ENCODE results near the gene FSTL3. TPM values are rescaled to one million over a fixed set of nuclear protein-coding genes. Genes with fewer than 3 reads are reported as not detected.
A peak's percentile ranks its signal among the peaks of the same experiment; 100 is the strongest.

The FSTL3 gene
- polyA plus RNA-seq, 1 of the 3 experiments (the other 2 are of a cell fraction): 64.4 TPM

- no peak for TF ChIP-seq PBX3 (IDR thresholded peaks at IDR 0.05)
- no peak for TF ChIP-seq FOXM1 (IDR thresholded peaks at IDR 0.05; ENCODE audit: low read depth)
- no peak for TF ChIP-seq CTCF (IDR thresholded peaks at IDR 0.05)
- TF ChIP-seq USF1 (IDR thresholded peaks at IDR 0.05; ENCODE audit: borderline replicate concordance, low read depth): no peak
- no peak for TF ChIP-seq SMC3 (IDR thresholded peaks at IDR 0.05; ENCODE audit: low read depth, low read length)
These were observed 1.0 kb downstream of the FSTL3 start (continued) for GRCh38 chr19:677201-677600.

- 80% methylated on average over 11 of the region's 22 CpGs for WGBS (ENCODE audit: low lambda C conversion rate)
- H3K4me2 ChIP-seq: peak overlapping the region; percentile 89
- peaks cover 10% of the 10 kb centered on the region for H3F3A ChIP-seq (replicated peaks; ENCODE audit: insufficient read depth)
- H3K4me1 ChIP-seq (ENCODE audit: control insufficient read depth in 1 of 2, insufficient read depth in 2 of 2, low read depth in 1 of 2, low read length in 1 of 2): peaks cover 8 to 33% of the 10 kb centered on the region in 2 experiments; a peak in 3 of 4 replicates
- no peak for DNase-seq
- H3K27ac ChIP-seq (ENCODE audit: low read depth in 2 of 2, low read length in 1 of 2): peak overlapping the region in 1 of 2 experiments; percentile 44; a peak in 2 of 4 replicates
- H3K4me3 ChIP-seq (ENCODE audit: low read depth in 2 of 2, low read length in 1 of 2): no peak overlapping the region
- H3K79me2 ChIP-seq (ENCODE audit: insufficient read depth): peaks cover 26% of the 10 kb centered on the region
- H3K36me3 ChIP-seq (replicated peaks in 1 of 2; ENCODE audit: control insufficient read depth in 1 of 2, insufficient read depth in 2 of 2, low read length in 1 of 2): peaks cover 0 to 3% of the 10 kb centered on the region in 2 experiments
- H3K9me2 ChIP-seq: no peaks in the 10 kb centered on the region
- H3K9ac ChIP-seq: peak overlapping the region; percentile 7; the same call in 1 of the 2 replicates
- H4K20me1 ChIP-seq (ENCODE audit: insufficient read depth): no peaks in the 10 kb centered on the region
- ChIA-PET CTCF (interaction anchor here (0.6 to 6.0 kb wide), 6 partner anchors 26 to 92 kb away, joined by 3 to 33 read pairs (median 4); no protein-coding TSS in a partner anchor), POLR2A (no interaction called here)
- no peaks in the 10 kb centered on the region for H3K27me3 ChIP-seq (ENCODE audit: insufficient read depth)
- no peaks in the 10 kb centered on the region for H3K9me3 ChIP-seq
- H2AFZ ChIP-seq (ENCODE audit: low read depth): no peak overlapping the region
- TF ChIP-seq FOXJ3 (CRISPR knock-in tag; IDR thresholded peaks at IDR 0.05): no peak
- no peak for TF ChIP-seq RAD21 (IDR thresholded peaks at IDR 0.05; ENCODE audit: low read length)
- no peak for TF ChIP-seq CTCF (IDR thresholded peaks at IDR 0.05)
- no peak for TF ChIP-seq TEAD4 (IDR thresholded peaks at IDR 0.05; ENCODE audit: borderline replicate concordance, insufficient read depth)
- TF ChIP-seq RCOR1 (IDR thresholded peaks at IDR 0.05; ENCODE audit: low read length): no peak
- no peak for TF ChIP-seq RFX5 (IDR thresholded peaks at IDR 0.05; ENCODE audit: low read length)
- TF ChIP-seq IRF3 (IDR thresholded peaks at IDR 0.05; ENCODE audit: low read depth, low read length): no peak
- TF ChIP-seq YY1 (IDR thresholded peaks at IDR 0.05; ENCODE audit: low read depth): no peak
- TF ChIP-seq NFIC (IDR thresholded peaks at IDR 0.05; ENCODE audit: borderline replicate concordance): no peak
- no peak for TF ChIP-seq CHD2 (IDR thresholded peaks at IDR 0.05; ENCODE audit: low read length, partially characterized antibody)
- TF ChIP-seq RXRA (IDR thresholded peaks at IDR 0.05; ENCODE audit: borderline replicate concordance, low read depth): no peak
- TF ChIP-seq ELF1 (IDR thresholded peaks at IDR 0.05): no peak
- no peak for TF ChIP-seq TCF12 (IDR thresholded peaks at IDR 0.05)
- TF ChIP-seq GATA2 (CRISPR knock-in tag; IDR thresholded peaks at IDR 0.05): no peak
- no peak for TF ChIP-seq ZBTB33 (IDR thresholded peaks at IDR 0.05; ENCODE audit: borderline replicate concordance, low read depth)
- no peak for TF ChIP-seq TAF1 (IDR thresholded peaks at IDR 0.05; ENCODE audit: borderline replicate concordance, low read depth, low read length)
- TF ChIP-seq POLR2AphosphoS5 (IDR thresholded peaks at IDR 0.05; ENCODE audit: low read depth, low read length): no peak
- no peak for TF ChIP-seq JUND (IDR thresholded peaks at IDR 0.05)
These were observed 1.6 kb downstream of the FSTL3 start for GRCh38 chr19:677601-678436.
